Karpas-422 (cell line): Measurements from ENCODE around the gene CCDC78. TPM values are rescaled to one million over a fixed set of nuclear protein-coding genes. Genes with fewer than 3 reads are reported as not detected.
"Not testable (repeated sequence)": the region's sequence is repeated elsewhere in the genome, so short reads cannot be mapped to it uniquely, and the experiment has no call there.

Experiments
- DNase-seq: peaks from one replicate; pipeline ENCODE4 v3.0.0-alpha.2; 2015
- H2AFZ ChIP-seq: fragments of 200-600 bp; sonication (generic); 2 replicates; pipeline ENCODE4 v1.6.1; 2014; ENCODE audit warnings: antibody characterized with exemption, low read length, mixed read lengths
- H3K27ac ChIP-seq: fragments of 200-600 bp; sonication (generic); 2 replicates; pipeline ENCODE4 v1.5.1; 2014; ENCODE audit warnings: mild to moderate bottlenecking, low read length, moderate library complexity
- H3K27me3 ChIP-seq: fragments of 200-600 bp; sonication (generic); 2 replicates; pipeline ENCODE4 v1.6.1; 2014; ENCODE audit warnings: low read length, mixed read lengths
- H3K36me3 ChIP-seq: fragments of 200-600 bp; sonication (generic); 2 replicates; pipeline ENCODE4 v1.6.1; 2014; ENCODE audit warnings: low read length, mixed read lengths; ENCODE audit not compliant: insufficient read depth
- H3K4me1 ChIP-seq: fragments of 200-600 bp; sonication (generic); 2 replicates; pipeline ENCODE4 v1.6.1; 2014; ENCODE audit warnings: mild to moderate bottlenecking, low read length, mixed read lengths
- H3K4me2 ChIP-seq: fragments of 200-600 bp; sonication (generic); 2 replicates; pipeline ENCODE4 v1.6.1; 2014; ENCODE audit warnings: low read length, low read depth, mild to moderate bottlenecking; ENCODE audit not compliant: poor library complexity, severe bottlenecking
- H3K4me3 ChIP-seq: fragments of 200-600 bp; sonication (generic); 2 replicates; pipeline ENCODE4 v1.5.1; 2014; ENCODE audit warnings: mild to moderate bottlenecking, antibody characterized with exemption, low read length, mixed read lengths
- H3K79me2 ChIP-seq: fragments of 200-600 bp; sonication (generic); 2 replicates; pipeline ENCODE4 v1.6.1; 2014; ENCODE audit warnings: mild to moderate bottlenecking, low read length, mixed read lengths
- H3K9ac ChIP-seq: fragments of 200-600 bp; sonication (generic); 2 replicates; pipeline ENCODE4 v1.6.0; 2014; ENCODE audit warnings: low read length
- H3K9me2 ChIP-seq: fragments of 200-600 bp; sonication (generic), shearing (Covaris generic); replicated peaks from 2 replicates; pipeline ENCODE4 v1.6.0; 2014; ENCODE audit warnings: mild to moderate bottlenecking, low read length, moderate library complexity; ENCODE audit not compliant: insufficient read depth
- H3K9me3 ChIP-seq: fragments of 300-700, 200-600 bp; sonication (generic); 2 replicates; pipeline ENCODE4 v1.6.1; 2014; ENCODE audit warnings: low read length, mixed read lengths
- H4K20me1 ChIP-seq: fragments of 200-600 bp; sonication (generic); 2 replicates; pipeline ENCODE4 v1.6.1; 2014; ENCODE audit warnings: mild to moderate bottlenecking, antibody characterized with exemption, low read length, low read depth; ENCODE audit not compliant: insufficient read depth
- total RNA-seq: library from RNA; depleted of rRNA; stranded (reverse); fragments of >200 nt; shearing (Covaris generic); gene quantifications from 2 replicates; pipeline ENCODE4 v1.2.3, GENCODE V29; 2014; ENCODE audit warnings: low replicate concordance

CCDC78 gene
- total RNA-seq, 1 experiment from 2014 or later: 29.4 TPM

- no peaks in the 10 kb centered on the region for H4K20me1 ChIP-seq
- no peak overlapping the region for H3K4me3 ChIP-seq
- peak; percentile 80 for DNase-seq
- no peak overlapping the region for H3K27ac ChIP-seq
- no peak overlapping the region for H3K4me2 ChIP-seq
- no peaks in the 10 kb centered on the region for H3K9me3 ChIP-seq
- no peaks in the 10 kb centered on the region for H3K9me2 ChIP-seq
- H3K79me2 ChIP-seq: no peaks in the 10 kb centered on the region
- H3K27me3 ChIP-seq: no peaks in the 10 kb centered on the region
- H2AFZ ChIP-seq: no peak overlapping the region
- H3K4me1 ChIP-seq: no peaks in the 10 kb centered on the region; the same call in 1 of the 2 replicates
- H3K36me3 ChIP-seq: no peaks in the 10 kb centered on the region
- H3K9ac ChIP-seq: no peak overlapping the region
These were observed 19.5 kb upstream of the CCDC78 start for GRCh38 chr16:745739-746138.

- H3K4me1 ChIP-seq: peaks cover 14% of the 10 kb centered on the region
- H3K36me3 ChIP-seq: no peaks in the 10 kb centered on the region
- no peak overlapping the region for H3K9ac ChIP-seq
- no peak overlapping the region for H3K27ac ChIP-seq
- H3K4me2 ChIP-seq: no peak overlapping the region
- 0 out of 2 replicates have a peak, but pooled peaks cover 4% of the 10 kb centered on the region for H3K79me2 ChIP-seq
- H3K9me3 ChIP-seq: no peaks in the 10 kb centered on the region
- no peaks in the 10 kb centered on the region for H3K27me3 ChIP-seq
- no peaks in the 10 kb centered on the region for H3K9me2 ChIP-seq
- DNase-seq: peak; percentile 71
- no peak overlapping the region for H3K4me3 ChIP-seq
- H2AFZ ChIP-seq: no peak overlapping the region
- no peaks in the 10 kb centered on the region for H4K20me1 ChIP-seq
These were observed 17.7 kb upstream of the CCDC78 start for GRCh38 chr16:743794-744500.

DNA sequence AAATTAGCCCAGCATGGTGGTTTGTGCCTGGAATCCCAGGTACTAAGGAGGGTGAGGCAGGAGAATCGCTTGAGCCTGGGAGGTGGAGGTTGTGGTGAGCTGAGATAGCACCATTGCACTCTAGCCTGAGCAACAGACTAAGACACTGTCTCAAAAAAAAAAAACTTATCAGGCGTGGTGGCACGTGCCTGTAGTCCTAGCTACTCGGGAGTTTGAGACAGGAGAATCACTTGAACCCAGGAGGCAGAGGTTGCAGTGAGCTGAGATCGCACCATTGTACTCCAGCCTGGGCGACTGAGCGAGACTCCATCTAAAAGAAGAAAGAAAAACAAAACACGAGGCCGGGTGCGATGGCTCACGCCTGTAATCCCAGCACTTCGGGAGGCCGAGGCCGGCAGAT is 16.7 kb upstream of the CCDC78 start:
- H3K9ac ChIP-seq, H4K20me1 ChIP-seq, H3K9me2 ChIP-seq, H3K27ac ChIP-seq, H2AFZ ChIP-seq, H3K9me3 ChIP-seq, H3K36me3 ChIP-seq, H3K27me3 ChIP-seq, DNase-seq, H3K79me2 ChIP-seq, H3K4me3 ChIP-seq, H3K4me2 ChIP-seq: not testable (repeated sequence)
- peaks cover 25% of the 10 kb centered on the region for H3K4me1 ChIP-seq

GRCh38 chr16:741986-742629 is 15.9 kb upstream of the CCDC78 start:
- no peaks in the 10 kb centered on the region for H4K20me1 ChIP-seq
- H3K9ac ChIP-seq: no peak overlapping the region

DNA sequence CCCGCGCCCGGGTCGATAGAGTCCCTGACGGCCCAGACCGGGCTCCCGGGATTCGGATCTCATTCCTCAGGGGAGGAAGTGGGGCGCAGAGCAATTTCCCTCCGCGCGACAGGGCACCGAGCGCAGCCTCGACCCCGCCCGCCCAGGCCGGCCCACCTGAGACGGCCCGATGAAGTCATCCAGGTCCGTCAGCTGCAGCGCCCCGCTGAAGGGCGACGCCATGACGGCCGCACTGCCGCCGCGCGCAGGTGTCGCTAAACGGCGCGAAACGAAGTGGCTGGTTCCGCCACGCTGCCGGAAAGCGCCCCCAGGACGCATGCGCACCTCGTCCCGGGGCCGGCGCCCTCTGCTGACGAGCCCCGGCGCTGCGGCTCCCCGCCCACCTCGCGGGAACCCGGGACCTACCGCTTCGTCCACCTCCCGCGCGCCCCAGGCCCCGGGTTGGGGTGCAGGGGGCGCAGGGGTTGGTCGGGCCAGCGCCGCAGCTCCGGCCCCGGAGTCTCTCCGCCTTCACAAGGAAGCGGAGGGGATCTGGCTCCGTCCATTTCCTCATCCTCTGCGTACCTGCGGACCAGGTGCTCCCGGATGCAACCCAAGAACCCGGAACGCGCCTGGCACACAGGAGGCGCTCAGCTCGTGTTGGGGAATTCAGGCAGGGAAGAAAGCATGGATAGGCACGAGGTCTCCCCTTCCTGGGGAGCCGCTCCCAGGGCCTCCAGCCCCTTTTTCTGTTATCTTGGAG is 14.7 kb upstream of the CCDC78 start, which contains the start of gene CIAO3:
Gene CIAO3, minus strand, starts transcription at position 234 of the 742 bp plus-strand sequence. Its CDS starts 12 bp downstream, at position 222.
- H3K9ac ChIP-seq: peak within 1 kb of the TSS; percentile 98
- no peaks in the 10 kb centered on the region for H3K27me3 ChIP-seq
- H3K36me3 ChIP-seq: 0 out of 2 replicates have a peak, but pooled peaks cover 6% of the 10 kb centered on the region
- peak within 1 kb of the TSS; percentile 52; the same call in 1 of the 2 replicates for H2AFZ ChIP-seq
- H3K4me3 ChIP-seq: peak within 1 kb of the TSS; percentile 94
- H4K20me1 ChIP-seq: no peaks in the 10 kb centered on the region
- peaks cover 7% of the 10 kb centered on the region; the same call in 1 of the 2 replicates for H3K79me2 ChIP-seq
- no peaks in the 10 kb centered on the region for H3K9me3 ChIP-seq
- no peaks in the 10 kb centered on the region for H3K9me2 ChIP-seq
- H3K4me2 ChIP-seq: peak within 1 kb of the TSS; percentile 98
- DNase-seq: peak; percentile 98
- H3K4me1 ChIP-seq: peaks cover 41% of the 10 kb centered on the region
- peak within 1 kb of the TSS; percentile 99 for H3K27ac ChIP-seq

More at GRCh38 chr16:741986-742629, 15.9 kb upstream of the CCDC78 start:
- Histone ChIP-seq H3K9me3 (no peaks in the 10 kb centered on the region), H3K4me2 (no peak overlapping the region), H3K4me3 (no peak overlapping the region), H3K27me3 (no peaks in the 10 kb centered on the region), H3K9me2 (no peaks in the 10 kb centered on the region), H3K4me1 (peaks cover 33% of the 10 kb centered on the region), H2AFZ (no peak overlapping the region), H3K27ac (no peak overlapping the region), H3K79me2 (0 out of 2 replicates have a peak, but pooled peaks cover 4% of the 10 kb centered on the region), H3K36me3 (0 out of 2 replicates have a peak, but pooled peaks cover 1% of the 10 kb centered on the region)
- no peak for DNase-seq

- no peaks in the 10 kb centered on the region for H3K9me3 ChIP-seq
- peak overlapping the region; percentile 98 for H3K9ac ChIP-seq
- H3K4me2 ChIP-seq: peak overlapping the region; percentile 98
- H3K4me3 ChIP-seq: peak overlapping the region; percentile 94
- H3K79me2 ChIP-seq: peaks cover 7% of the 10 kb centered on the region; the same call in 1 of the 2 replicates
- DNase-seq: no peak
- 0 out of 2 replicates have a peak, but pooled peaks cover 6% of the 10 kb centered on the region for H3K36me3 ChIP-seq
- no peaks in the 10 kb centered on the region for H3K9me2 ChIP-seq
- peaks cover 41% of the 10 kb centered on the region for H3K4me1 ChIP-seq
- H3K27ac ChIP-seq: peak overlapping the region; percentile 99
- H2AFZ ChIP-seq: no peak overlapping the region
- no peaks in the 10 kb centered on the region for H4K20me1 ChIP-seq
- H3K27me3 ChIP-seq: no peaks in the 10 kb centered on the region
These were observed 14.2 kb upstream of the CCDC78 start for GRCh38 chr16:740459-740763.

DNA sequence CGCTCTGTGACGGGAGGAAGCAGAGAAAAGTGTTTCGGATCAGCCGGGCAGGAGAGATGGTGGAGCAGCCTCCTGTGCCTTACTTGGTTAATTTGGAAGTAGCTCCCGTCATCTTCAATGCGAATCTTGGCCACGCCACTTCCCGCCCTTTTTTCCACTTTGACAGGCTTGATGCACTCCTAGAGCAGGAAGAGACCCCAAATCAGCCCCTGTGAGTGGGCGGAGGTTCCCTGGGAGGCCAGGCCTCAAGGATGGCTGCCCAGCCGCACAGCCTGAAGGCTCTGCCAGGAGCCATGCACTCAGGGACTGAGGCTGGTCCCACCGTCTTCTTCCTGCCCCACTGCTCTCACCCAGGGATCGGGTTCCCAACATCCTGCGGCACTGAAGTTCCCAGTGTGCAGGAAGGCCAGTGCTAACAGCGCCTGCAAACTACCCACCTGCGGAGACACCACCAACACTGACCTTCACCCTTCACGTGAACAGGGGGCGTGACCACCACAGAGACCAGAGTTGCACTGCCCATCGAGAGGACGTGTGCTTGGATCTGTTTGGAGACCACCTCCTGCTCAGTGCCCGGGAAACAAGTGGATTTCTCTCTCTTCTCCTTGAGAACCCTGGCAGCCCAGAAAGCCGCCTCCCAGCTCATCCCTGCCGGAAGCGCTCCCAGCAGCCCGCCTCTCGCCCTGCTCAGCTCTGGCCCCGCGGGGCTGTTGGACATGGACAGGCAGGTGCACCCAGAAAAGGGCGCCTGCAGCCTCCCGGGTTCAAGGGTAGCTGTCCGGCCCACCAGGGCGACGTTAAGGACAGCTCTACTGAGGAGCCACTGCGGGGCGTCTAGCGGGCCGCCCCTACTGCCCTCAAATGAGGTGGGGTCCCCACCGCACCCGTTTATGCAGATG is 13.6 kb upstream of the CCDC78 start:
- peak overlapping the region; percentile 99 for H3K27ac ChIP-seq
- H3K9me2 ChIP-seq: no peaks in the 10 kb centered on the region
- no peaks in the 10 kb centered on the region for H4K20me1 ChIP-seq
- 0 out of 2 replicates have a peak, but pooled peaks cover 6% of the 10 kb centered on the region for H3K36me3 ChIP-seq
- H2AFZ ChIP-seq: no peak overlapping the region
- H3K4me1 ChIP-seq: peaks cover 41% of the 10 kb centered on the region
- DNase-seq: peak; percentile 48
- peak overlapping the region; percentile 98 for H3K9ac ChIP-seq
- no peaks in the 10 kb centered on the region for H3K27me3 ChIP-seq
- H3K9me3 ChIP-seq: no peaks in the 10 kb centered on the region
- H3K4me3 ChIP-seq: peak overlapping the region; percentile 94
- peak overlapping the region; percentile 98 for H3K4me2 ChIP-seq
- peaks cover 7% of the 10 kb centered on the region; the same call in 1 of the 2 replicates for H3K79me2 ChIP-seq
